Measurements from ENCODE around the gene ATP8A1.

ATP8A1 gene

DNA sequence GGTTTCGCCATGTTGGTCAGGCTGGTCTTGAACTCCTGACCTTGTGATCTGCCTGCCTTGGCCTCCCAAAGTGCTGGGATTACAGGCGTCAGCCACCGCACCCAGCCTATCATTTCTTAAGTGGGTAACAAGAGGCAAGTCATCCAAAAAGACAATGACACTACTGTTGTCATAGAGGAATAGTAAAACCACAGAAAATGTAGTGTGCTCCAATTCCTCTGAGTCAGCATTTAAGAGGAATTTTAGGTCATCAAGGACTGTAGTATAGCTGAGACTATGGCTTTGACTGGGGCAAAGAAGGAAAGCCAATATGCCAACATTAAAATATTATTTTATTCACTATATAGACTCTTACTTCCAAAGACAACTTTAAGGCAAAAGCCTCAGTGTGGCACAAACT is 48.4 kb downstream of the ATP8A1 start:
- H3K27ac ChIP-seq = no peak overlapping the region
- no peak for TF ChIP-seq ZFX (IDR thresholded peaks at IDR 0.05)
- TF ChIP-seq, protein P1, sequence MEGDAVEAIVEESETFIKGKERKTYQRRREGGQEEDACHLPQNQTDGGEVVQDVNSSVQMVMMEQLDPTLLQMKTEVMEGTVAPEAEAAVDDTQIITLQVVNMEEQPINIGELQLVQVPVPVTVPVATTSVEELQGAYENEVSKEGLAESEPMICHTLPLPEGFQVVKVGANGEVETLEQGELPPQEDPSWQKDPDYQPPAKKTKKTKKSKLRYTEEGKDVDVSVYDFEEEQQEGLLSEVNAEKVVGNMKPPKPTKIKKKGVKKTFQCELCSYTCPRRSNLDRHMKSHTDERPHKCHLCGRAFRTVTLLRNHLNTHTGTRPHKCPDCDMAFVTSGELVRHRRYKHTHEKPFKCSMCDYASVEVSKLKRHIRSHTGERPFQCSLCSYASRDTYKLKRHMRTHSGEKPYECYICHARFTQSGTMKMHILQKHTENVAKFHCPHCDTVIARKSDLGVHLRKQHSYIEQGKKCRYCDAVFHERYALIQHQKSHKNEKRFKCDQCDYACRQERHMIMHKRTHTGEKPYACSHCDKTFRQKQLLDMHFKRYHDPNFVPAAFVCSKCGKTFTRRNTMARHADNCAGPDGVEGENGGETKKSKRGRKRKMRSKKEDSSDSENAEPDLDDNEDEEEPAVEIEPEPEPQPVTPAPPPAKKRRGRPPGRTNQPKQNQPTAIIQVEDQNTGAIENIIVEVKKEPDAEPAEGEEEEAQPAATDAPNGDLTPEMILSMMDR (conservative IDR thresholded peaks at IDR 0.05) = no peak

DNA sequence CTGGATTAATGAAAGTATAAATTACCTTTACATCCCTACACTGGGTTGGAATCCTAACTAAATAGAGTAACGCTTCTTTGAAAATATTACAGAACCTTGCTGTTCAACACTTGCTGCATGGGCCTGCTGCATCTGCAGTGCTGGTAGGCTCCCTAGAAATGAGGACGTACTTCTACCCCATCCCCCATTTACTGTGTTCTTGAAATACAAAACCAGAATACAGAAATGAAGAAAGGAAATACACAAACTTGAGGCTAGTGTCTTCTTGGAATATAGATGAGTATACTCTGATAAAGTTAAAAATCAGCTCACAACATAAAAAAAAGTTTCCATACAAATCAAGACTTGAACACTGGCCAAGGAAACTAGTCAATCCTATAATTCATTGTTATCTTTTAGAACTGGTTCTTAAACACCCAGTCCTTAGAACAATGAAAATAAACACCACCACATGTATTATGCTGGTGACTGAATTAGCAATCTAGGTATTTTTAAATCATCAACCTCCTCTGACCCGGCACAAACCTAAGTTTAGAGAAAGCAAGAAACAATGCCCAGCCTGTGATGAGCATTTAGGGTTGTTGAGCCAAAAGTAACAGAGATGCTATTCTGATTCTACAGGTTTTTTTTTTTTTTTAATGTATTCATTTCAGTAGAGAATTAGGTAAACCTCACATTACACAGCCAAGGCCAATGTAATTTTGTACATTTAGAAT is 49.7 kb downstream of the ATP8A1 start:
- H3K27ac ChIP-seq = no peak overlapping the region
- TF ChIP-seq, protein P1 (conservative IDR thresholded peaks at IDR 0.05) = no peak
- no peak for TF ChIP-seq ZFX (IDR thresholded peaks at IDR 0.05)

DNA sequence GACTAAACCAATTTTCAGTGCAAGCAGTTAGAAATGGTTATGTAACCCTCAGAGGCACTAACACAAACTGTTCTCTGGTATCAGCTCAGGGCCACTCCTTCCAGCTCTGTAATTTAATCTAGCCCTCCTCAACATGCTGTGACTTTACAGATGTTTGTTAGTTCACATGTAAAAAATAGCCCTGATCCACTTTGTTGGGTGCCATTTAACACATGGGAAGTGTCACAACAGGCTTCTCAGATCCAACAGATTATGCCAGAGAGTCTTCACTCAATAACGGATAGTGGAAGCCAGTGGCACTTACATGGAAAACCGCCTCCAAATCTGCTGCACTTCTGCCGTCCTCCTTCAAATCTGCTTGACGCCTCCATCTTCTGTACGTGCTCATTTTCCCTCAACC is 51.6 kb downstream of the ATP8A1 start:
- TF ChIP-seq, protein P1 (conservative IDR thresholded peaks at IDR 0.05) = no peak
- H3K27ac ChIP-seq = no peak overlapping the region

DNA sequence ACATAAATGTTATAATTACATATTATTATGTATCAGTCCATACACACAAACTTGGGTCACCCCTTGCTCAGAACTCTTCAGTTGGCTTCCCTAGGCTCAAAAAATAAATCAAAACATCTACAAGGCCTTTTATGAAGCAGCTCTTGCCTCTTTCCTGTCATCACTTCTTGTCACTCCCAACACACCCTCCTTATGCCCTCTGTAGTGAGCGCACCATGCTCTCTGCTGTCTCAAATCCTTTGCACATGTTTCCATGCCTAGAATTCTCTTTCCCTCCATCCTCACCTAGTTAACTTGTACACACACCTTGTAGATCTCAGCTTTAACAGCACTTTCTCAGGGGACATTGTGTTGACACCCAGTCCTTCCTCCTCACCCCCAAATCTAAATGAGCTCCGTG is 53.0 kb downstream of the ATP8A1 start:
- H3K27ac ChIP-seq = no peak overlapping the region
- TF ChIP-seq, protein P1 (conservative IDR thresholded peaks at IDR 0.05) = no peak
- TF ChIP-seq ZFX (IDR thresholded peaks at IDR 0.05) = no peak

DNA sequence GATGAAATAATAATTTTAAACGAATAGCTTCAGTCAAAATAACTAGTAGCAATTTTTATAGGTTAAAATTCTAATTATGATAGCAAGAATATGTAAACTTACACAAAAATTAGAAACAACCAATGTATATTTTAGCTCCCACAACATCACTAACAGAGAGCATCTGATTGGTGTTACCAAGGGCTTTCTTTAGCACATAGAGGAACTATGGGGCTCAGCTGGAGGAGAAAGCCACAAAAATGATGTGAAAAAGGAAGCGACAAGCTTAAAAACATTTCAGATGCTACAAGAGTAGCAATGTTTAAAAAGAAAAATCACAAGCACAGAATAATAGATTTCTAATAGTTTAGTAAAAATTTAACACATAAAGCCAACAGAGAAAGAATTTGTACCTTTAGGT is 56.3 kb downstream of the ATP8A1 start:
- no peak overlapping the region for H3K27ac ChIP-seq
- TF ChIP-seq ZFX (IDR thresholded peaks at IDR 0.05) = no peak
- TF ChIP-seq, protein P1 (conservative IDR thresholded peaks at IDR 0.05) = no peak

DNA sequence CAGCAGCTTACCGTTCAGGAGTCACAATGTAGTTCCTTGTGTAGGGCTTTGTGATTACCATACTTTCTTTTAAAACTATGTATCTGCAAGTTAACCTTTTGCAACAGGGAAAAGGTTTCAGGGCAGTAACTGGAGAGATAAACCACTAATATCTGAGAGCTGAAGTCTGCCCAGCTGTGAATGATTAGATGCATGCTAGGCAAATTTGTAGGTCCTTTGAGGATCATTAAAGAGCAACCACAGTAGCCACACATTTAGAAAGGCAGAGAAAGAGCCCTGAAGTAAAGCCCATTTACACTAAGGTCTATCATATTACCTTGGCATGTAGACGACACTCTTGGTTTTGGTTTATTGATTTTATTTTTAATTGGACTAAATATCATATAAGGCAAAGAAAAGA is 60.0 kb downstream of the ATP8A1 start:
- TF ChIP-seq ZFX (IDR thresholded peaks at IDR 0.05) = no peak
- TF ChIP-seq, protein P1 (conservative IDR thresholded peaks at IDR 0.05) = no peak
- H3K27ac ChIP-seq = no peak overlapping the region

DNA sequence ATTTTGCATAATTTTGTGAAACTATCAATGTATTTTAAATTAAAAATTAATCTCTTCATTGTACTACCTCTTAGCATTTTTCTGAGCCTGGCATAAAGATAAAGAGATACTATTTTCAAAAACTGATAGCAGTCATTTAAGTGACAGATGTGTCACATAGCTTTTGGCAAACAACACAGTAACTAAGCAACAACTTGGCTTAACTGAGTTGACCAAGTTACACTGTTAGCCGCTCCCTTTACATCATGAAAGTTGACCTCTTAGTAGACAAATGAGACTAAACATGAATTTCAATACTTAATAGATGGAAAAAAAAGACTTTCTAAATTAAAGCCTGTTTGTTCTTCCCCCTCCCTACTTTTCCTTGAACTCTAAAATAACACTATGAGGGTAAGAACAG is 62.0 kb downstream of the ATP8A1 start:
- H3K27ac ChIP-seq = no peak overlapping the region
- TF ChIP-seq, protein P1 (conservative IDR thresholded peaks at IDR 0.05) = no peak
- no peak for TF ChIP-seq ZFX (IDR thresholded peaks at IDR 0.05)
